SIG-M5 treated with dmso at 0.1 percent for 504 hours (cell line): ENCODE measurements around the gene GMEB2.
A peak's percentile ranks its signal among the peaks of the same experiment; 100 is the strongest.
"Not testable (repeated sequence)": the region's sequence is repeated elsewhere in the genome, so short reads cannot be mapped to it uniquely, and the experiment has no call there.

Source experiments
- DNase-seq: peaks from one replicate; lab custom pipeline; 2025; ENCODE audit not compliant: unreplicated experiment; lab: John Stamatoyannopoulos, UW

The GMEB2 gene

GRCh38 chr20:63573647-63574131 lies 53.2 kb downstream of the GMEB2 start:
- no peak for DNase-seq

- no peak for DNase-seq
These were observed 53.9 kb downstream of the GMEB2 start for GRCh38 chr20:63572788-63573646.

- DNase-seq, result no peak
These were observed 54.7 kb downstream of the GMEB2 start for GRCh38 chr20:63572071-63572787.

- not testable (repeated sequence) for DNase-seq
These were observed 55.8 kb downstream of the GMEB2 start for GRCh38 chr20:63571087-63571478.

- DNase-seq, result no peak
These were observed 56.4 kb downstream of the GMEB2 start for GRCh38 chr20:63570281-63571086.

GRCh38 chr20:63568986-63569949 lies 57.6 kb downstream of the GMEB2 start:
- no peak for DNase-seq

GRCh38 chr20:63568170-63568981 lies 58.5 kb downstream of the GMEB2 start:
- DNase-seq, result no peak

GRCh38 chr20:63567386-63568169 lies 59.3 kb downstream of the GMEB2 start:
- peak; percentile 62 for DNase-seq

- DNase-seq, result no peak
These were observed 59.8 kb downstream of the GMEB2 start for GRCh38 chr20:63567136-63567385.

- DNase-seq, result no peak
These were observed 60.3 kb downstream of the GMEB2 start for GRCh38 chr20:63566395-63567135.

- DNase-seq, result no peak
These were observed 61.1 kb downstream of the GMEB2 start for GRCh38 chr20:63565699-63566335.

- no peak for DNase-seq
These were observed 61.7 kb downstream of the GMEB2 start for GRCh38 chr20:63565021-63565698.

- no peak for DNase-seq
These were observed 62.7 kb downstream of the GMEB2 start for GRCh38 chr20:63564036-63564810.

GRCh38 chr20:63563225-63563935 lies 63.5 kb downstream of the GMEB2 start:
- DNase-seq, result no peak

- DNase-seq, result no peak
These were observed 64.3 kb downstream of the GMEB2 start for GRCh38 chr20:63562461-63563224.
